Cardiac fibroblast (primary cell): ENCODE data around the gene LAMP5.

Experiments used
- DNase-seq, 2 donors: peaks; one replicate each; pipeline versions ENCODE4 v3.0.0 to v3.0.0-alpha.2; 2010; ENCODE audit warnings: low read depth in 2 of 2
- H3K4me3 ChIP-seq, 2 donors: replicated peaks in 1 of 2; 1 replicate in 1 of 2; 2 replicates in 1 of 2; pipeline ENCODE4 v1.5.1; 2011; ENCODE audit warnings: low read depth in 2 of 2, low read length in 2 of 2, mild to moderate bottlenecking in 2 of 2, moderate library complexity in 1 of 2
- TF ChIP-seq, protein P1 (sequence below): IDR thresholded peaks from one replicate; pipeline ENCODE4 v1.5.1; 2011; ENCODE audit warnings: low read depth, mild to moderate bottlenecking, low read length, inconsistent platforms

Gene LAMP5

DNA sequence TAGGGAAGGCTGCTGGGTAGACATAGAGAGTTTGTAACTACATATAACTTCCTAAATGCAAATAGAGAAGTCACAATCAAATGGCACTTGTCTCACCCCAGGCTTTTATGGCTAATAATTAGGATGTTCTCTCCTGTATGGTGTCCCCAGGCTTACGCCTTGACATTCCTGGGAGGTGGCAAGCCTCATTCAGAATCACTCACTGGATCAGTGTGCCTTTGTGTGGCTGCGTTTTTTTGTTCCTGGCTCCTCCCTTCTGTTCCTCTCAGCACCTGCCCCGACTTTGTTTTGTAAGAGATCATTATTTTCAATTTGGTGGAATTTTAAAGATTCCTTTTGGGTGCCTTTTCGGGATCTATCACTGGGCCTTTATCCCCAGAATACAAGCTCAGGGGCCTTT, 5.7 kb downstream of the LAMP5 start:
- no peak for DNase-seq
- H3K4me3 ChIP-seq, result no peak overlapping the region
- TF ChIP-seq, protein P1, sequence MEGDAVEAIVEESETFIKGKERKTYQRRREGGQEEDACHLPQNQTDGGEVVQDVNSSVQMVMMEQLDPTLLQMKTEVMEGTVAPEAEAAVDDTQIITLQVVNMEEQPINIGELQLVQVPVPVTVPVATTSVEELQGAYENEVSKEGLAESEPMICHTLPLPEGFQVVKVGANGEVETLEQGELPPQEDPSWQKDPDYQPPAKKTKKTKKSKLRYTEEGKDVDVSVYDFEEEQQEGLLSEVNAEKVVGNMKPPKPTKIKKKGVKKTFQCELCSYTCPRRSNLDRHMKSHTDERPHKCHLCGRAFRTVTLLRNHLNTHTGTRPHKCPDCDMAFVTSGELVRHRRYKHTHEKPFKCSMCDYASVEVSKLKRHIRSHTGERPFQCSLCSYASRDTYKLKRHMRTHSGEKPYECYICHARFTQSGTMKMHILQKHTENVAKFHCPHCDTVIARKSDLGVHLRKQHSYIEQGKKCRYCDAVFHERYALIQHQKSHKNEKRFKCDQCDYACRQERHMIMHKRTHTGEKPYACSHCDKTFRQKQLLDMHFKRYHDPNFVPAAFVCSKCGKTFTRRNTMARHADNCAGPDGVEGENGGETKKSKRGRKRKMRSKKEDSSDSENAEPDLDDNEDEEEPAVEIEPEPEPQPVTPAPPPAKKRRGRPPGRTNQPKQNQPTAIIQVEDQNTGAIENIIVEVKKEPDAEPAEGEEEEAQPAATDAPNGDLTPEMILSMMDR, result no peak

DNA sequence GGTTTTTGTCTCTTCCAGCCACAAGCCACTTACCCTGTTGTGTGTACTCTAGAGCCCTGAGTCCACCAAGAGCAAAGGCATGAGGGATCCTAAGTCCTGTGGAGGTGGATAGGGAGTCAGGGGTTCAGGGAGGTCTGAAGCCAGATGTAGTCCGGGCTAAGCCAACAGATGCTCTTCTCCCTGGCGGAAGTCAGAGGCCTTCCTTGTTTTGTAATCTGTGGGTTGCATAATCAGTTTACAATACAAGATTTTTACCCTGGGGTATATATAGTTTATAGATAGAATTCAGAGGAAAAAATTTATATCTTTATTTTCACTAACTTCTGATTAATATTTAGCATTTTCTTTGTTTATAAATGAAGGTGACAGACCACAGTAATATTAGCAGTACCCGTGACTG, 9.2 kb downstream of the LAMP5 start:
- no peak overlapping the region for H3K4me3 ChIP-seq
- no peak for DNase-seq
- TF ChIP-seq, protein P1, result no peak

DNA sequence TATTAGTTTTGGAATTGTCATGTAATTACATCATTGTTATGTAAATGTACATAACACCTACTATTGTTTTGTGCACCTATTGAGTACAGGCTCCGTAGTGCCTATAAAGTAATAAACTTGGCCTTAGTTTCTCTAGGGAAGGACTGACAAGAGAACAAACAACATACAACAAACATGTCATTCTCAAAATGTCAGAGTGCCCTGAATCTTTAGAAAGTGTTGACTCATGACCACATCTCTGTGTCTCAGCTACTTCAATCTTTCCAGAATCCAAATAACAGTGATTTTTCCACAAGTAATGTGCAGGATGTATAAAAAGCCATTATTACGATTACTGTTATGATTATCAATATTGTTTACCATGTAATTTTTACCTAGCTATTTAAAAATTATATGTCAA, 17.2 kb downstream of the LAMP5 start:
- peak in 1 of 2 donors; percentile 2 for DNase-seq
- TF ChIP-seq, protein P1, result no peak

DNA sequence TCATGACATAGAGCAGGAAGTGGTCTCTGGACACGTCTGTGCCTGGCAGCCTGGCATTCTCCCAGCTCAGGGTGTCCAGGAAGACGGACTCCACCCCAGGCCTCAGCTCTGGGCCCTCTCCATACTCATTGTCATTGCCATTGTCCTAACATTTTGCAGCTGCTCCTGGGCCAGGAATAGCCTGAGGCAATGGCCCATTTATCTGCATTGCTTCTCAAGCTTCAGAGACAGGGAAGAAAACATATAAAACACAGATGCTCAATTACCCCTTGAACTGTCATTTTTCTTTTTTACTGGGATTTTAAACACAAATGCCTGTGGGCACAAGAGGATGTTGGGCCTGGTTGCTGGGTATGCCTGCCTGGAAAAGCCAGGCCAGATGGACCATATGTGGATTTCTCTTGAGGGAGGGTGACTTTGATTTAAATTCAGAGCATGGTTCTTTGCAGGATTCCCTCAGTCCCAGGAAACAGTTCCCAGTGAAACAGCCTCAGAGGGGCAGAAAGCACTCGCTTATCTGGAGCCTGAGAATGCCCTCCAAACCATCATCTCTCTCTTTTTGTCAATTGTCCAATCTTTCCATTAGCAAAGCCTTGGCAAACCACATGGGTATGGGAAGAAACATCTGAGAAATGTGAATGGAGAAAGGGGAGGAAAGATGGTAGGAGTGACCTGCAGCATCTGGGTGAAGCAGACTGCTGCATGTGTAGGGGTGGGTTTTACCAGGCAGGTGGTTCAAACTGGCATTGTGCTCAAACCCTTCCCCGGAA, 17.9 kb downstream of the LAMP5 start:
- no peak for DNase-seq
- no peak overlapping the region for H3K4me3 ChIP-seq
- TF ChIP-seq, protein P1, result no peak

More for the DNA sequence above, 17.2 kb downstream of the LAMP5 start:
- H3K4me3 ChIP-seq, result no peak overlapping the region

DNA sequence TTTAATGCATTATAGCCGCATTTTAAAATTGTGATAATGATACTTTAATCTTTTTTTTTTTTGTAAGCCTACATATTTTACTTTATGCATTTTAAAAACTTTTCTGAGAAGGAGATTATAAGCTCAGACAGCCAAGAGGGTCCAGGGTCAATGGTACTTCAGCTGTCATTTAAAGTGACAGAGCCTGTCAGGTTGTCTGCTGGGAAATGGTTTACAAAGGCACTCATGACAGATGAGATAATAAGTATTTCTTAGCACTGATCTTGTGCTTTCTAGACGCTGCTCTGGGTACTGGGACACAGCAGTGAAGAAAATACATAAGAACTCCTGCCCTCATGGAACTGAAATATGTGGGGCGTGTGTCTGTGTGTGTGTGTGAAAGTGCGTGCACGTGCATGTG, 19.6 kb downstream of the LAMP5 start:
- TF ChIP-seq, protein P1, result no peak
- no peak overlapping the region for H3K4me3 ChIP-seq
- no peak for DNase-seq

DNA sequence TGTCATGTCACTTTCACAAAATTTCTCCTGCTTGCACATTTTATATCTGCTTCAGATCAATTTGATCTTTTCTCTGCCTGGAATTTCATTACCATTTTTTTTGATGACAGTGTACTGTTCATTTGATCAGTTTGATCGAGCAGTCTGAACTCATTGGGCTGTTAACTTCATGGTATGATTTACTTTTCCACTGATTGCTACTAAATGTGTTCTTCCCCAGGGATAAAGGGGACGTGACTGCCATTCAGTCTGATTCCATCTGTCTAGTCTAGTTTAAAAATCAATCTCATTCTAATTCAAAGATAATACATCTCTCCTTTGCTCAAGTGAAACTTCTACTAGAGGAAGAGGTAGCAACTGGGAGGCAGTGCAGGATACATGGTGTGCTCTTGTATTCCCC, 21.1 kb downstream of the LAMP5 start:
- DNase-seq, result no peak
- TF ChIP-seq, protein P1, result no peak
- H3K4me3 ChIP-seq, result no peak overlapping the region

DNA sequence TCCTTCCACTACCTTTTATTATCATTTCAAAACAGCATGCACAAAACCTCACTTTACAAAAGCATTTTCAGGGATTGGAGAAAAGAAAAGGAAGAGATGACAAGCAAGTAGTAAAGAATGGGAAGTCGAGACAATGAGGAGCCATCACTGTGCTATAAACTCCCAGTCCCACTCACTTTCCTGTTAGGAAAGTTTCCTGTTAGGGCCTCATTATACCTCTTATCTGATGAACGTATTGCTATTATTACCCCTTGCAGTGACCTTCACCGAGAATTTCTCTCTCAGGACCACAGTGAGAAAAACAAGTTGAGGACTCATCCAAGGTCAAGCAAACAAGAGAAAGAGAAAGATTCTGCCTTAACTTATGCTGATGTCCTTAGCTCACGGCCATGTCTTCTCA, 28.8 kb downstream of the LAMP5 start:
- TF ChIP-seq, protein P1, result no peak
- no peak for DNase-seq
- H3K4me3 ChIP-seq, result no peak overlapping the region
